HG03354 (cell line): ENCODE measurements around the gene RAB6C.
"Not testable (repeated sequence)": the region's sequence is repeated elsewhere in the genome, so short reads cannot be mapped to it uniquely, and the experiment has no call there.

Experiments used
- ATAC-seq: cut with Tn5 transposase; IDR thresholded peaks from one replicate; pipeline ENCODE4 v1.9.1; 2021; ENCODE audit warnings: mild to moderate bottlenecking; ENCODE audit not compliant: unreplicated experiment, poor library complexity, severe bottlenecking

RAB6C gene

DNA sequence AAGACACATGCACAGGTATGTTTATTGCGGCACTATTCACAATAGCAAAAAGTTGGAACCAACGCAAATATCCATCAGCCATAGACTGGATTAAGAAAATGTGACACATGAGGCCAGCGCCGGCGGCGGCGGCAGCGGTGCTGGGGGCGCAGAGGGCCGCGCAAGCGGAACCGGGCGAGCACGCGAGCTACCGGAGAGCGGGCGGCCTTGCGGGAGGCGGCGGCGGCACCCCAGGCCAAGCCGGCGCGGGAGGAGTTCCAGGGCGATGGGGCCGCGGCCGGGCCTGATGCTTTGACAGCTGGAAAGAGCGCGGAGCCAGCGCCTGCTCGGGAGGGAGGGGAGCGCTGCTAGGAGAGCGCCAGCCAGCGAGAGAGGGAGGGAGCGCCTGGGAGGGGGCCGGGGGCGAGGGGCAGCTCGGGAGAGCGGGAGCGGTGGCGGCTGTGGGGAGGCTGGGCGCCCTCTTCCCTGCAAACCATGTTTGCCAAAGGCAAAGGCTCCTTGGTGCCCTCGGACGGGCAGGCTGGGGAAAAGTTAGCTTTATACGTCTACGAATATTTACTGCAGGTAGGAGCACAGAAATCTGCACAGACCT lies 13.0 kb downstream of the RAB6C start:
- not testable (repeated sequence) for ATAC-seq

- not testable (repeated sequence) for ATAC-seq
These were observed 13.7 kb downstream of the RAB6C start for GRCh38 chr2:129993151-129993550.

DNA sequence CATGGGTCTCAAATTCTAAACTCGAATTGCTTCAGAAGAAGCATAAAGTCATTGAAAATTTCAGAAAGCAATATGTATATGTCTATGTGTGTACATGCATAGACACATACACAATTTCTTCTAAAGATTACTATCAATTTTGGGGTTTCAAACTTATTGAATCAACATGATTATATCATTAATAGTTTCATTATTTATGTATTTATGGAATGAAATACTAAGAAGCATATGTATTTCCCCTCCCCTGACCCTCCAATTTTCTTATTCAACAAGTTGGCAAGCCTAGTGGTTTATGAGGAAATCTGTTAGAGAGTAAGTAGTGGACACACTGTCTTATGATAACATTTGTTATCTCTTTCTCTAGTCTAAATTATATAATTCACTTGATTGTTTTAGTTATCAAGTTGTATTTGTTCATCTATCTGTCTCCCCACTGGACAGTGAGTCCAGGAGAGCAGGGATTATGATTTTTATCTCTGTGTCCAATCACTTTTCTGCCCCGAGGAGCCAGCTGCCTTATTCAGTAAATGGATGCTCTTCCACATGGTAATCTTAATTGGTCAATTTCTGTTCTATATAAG lies 17.3 kb downstream of the RAB6C start:
- ATAC-seq = not testable (repeated sequence)

DNA sequence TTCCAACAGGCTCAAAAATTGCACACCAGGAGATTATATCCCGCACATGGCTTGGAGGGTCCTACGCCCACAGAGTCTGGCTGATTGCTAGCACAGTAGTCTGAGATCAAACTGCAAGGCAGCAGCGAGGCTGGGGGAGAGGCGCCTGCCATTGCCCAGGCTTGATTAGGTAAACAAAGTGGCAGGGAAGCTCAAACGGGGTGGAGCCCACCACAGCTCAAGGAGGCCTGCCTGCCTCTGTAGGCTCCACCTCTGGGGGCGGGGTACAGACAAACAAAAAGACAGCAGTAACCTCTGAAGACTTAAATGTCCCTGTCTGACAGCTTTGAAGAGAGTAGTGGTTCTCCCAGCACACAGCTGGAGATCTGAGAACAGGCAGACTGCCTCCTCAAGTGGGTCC lies 19.3 kb downstream of the RAB6C start:
- not testable (repeated sequence) for ATAC-seq

GRCh38 chr2:130005862-130006261 lies 26.4 kb downstream of the RAB6C start:
- not testable (repeated sequence) for ATAC-seq

- not testable (repeated sequence) for ATAC-seq
These were observed 37.2 kb downstream of the RAB6C start for GRCh38 chr2:130016701-130017100.

DNA sequence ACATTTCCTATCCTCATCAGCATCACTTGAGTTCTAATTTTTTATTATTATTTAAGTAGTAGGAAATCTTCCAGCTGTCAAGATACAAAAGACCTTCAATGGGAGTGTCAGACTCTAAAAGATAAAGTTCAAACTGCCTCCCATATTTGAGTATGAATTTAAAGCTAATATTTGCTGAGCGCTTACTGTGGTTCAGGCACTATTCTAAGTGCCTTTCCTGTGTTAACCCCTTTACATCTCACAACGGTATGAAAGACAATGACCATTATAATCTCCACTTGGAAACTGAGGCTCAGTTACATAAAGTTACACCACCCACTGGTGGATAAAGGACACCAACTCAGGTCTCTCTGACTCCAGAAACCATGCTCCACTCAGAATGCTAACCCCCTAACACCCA lies 39.9 kb downstream of the RAB6C start:
- no peak for ATAC-seq

- ATAC-seq = not testable (repeated sequence)
These were observed 40.6 kb downstream of the RAB6C start for GRCh38 chr2:130020069-130020468.

DNA sequence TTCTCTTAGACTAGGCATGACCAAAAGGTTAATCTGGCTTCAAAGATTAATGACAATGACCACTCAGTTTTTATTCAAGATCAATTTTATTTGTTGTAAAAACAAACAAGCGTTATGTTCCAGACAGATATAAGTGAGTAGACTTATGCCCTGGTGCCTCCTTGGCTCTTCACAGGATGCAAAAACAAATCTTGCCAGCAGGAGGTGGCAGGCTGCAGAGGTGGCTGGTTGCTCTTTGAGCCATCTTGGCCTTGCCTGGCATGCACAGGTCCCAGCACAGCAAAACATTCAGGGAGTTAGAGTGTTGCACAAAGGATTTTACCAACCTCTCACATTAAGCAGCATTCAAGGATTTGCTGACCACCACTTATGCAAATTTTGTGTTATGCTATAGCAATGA lies 46.5 kb downstream of the RAB6C start:
- ATAC-seq = not testable (repeated sequence)
